Measurements from ENCODE around the gene C22orf42.
"Not testable (repeated sequence)": the region's sequence is repeated elsewhere in the genome, so short reads cannot be mapped to it uniquely, and the experiment has no call there.

Gene C22orf42, protein sequence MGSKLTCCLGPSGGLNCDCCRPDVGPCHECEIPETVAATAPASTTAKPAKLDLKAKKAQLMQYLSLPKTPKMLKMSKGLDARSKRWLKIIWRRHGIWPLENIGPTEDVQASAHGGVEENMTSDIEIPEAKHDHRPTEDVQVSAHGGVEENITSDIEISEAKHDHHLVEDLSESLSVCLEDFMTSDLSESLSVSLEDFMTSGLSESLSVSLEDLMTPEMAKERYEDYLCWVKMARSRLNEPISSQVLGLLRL

DNA sequence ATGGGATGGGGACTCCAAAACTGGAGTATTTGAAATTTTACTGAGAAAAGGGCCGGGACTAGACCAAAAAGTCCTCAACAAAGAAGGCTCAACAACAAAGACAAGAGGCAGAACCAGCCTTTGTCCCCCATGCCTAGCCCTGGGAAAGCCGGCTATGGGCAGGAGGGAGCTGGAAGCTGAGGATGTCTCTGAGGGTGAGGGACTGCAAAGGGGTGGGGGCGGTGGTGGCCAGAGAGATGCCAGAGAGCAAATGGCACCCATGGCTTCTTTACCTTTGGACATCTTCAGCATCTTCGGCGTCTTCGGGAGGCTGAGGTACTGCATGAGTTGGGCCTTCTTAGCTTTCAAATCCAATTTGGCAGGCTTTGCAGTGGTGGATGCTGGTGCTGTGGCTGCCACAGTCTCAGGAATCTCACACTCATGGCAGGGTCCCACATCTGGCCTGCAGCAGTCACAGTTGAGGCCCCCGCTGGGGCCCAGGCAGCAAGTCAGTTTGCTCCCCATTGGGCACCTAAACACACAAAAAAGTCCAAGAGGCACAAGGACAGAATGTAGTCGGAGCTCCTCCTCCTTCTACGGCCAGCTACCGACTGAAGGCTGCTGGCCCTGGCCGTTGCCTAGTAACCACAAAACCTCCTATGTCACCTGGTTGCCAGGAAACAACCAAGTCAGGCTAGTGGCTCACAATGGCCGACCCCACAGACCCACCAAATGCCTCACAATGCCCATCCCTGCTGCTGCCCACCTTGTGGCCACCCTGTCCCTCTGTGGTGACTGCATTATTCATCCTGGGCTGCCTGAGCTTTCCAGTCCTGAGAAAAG, at the start of gene C22orf42:
TSS of gene C22orf42 (minus strand) at position 592 of the 822 bp plus-strand sequence. CDS start at position 504, 88 bp downstream.
- peak in 7 of 51 donors; percentile 7 to 39 (median 29) for DNase-seq

- no peak for DNase-seq
These were observed 49.6 kb upstream of the C22orf42 start for GRCh38 chr22:32208681-32209080.

GRCh38 chr22:32207971-32208480, 48.9 kb upstream of the C22orf42 start:
- no peak for DNase-seq

- peak in 1 of 51 donors; percentile 13 for DNase-seq
These were observed 48.0 kb upstream of the C22orf42 start for GRCh38 chr22:32206774-32207758.

DNA sequence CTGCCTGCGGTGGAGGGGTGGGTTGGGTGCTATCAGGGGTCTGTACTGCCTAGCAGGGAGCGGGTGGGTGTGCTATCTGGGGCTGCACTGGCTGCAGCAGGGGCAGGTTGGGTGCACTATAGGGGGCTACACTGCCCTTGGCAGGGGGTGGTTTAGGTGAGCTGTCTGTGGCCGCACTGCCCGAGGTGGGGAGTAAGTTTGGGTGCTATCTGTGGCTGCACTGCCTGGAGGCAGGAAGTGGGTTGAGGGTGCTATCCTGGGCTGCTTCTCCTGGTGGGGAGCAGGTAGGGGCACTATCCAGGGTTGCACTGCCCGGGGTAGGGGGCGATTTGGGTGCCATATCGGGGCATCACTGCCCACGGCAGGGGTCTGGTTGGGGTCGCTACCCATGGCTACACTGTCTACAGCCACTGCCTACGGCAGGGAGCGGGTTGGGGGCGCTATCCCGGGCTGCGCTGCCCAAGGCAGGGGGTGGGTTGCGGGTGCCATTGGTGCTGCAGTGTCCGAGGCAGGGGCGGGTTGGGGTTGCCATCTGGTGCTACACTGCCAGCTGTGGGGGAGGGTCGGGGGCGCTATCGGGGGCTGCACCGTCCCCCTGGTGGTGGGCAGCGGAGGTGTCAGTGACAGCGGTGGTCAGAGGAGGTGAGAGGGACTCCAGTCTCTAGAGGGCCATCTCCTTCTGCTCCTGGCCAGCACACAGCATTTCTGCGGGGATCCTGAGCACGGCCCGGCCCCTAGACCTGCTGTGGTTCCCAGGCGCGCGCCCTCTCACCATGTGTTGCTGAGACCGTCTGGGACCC, 47.1 kb upstream of the C22orf42 start:
- no peak for DNase-seq

DNA sequence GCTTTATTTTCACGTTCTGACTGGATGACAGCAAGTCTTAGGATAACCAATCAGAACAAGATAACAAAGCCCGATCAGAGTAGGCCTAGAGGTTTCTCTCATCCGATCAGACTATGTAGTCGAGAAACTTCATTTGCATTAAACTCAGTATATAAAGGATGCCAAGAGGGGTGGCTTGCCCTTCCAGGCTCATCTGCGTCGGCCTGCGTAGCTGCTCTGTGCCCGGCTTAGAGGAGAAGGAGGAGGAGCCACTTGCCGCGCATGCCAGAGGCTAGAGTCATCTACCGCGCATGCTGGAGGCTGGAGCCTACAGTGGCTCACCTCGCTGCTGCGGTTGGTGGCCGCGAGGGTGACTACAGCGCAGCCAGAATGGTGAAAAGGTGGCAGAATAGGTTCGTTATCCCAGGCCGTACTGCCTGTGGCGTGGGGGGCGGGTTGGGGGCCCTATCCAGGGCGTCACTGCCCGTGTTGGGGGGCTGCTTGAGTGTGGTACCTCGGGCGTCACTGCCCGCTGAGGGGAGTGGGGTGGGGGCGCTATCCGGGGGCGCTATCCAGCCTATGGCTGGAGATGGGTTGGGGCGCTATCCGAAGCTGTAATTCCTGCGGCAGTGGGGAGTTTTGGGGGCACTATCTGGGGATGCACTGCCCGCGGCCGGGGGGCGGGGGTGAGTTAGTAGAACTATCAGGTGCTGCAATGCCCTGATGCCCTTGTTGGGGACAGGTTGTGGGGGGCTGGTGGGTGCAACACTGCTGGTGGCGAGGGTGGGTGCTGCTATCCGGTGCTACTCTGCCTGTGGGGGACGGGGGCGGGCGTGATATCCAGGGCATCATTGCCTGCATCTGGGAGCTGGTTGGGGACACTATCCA, 46.0 kb upstream of the C22orf42 start, which contains the start of gene RFPL2:
TSS of gene RFPL2 (minus strand) at position 218 of the 867 bp plus-strand sequence. CDS start 2,622 bp downstream, outside the sequence.
- peak in 16 of 51 donors; percentile 6 to 56 (median 33) for DNase-seq

GRCh38 chr22:32204040-32204855, 45.1 kb upstream of the C22orf42 start:
- DNase-seq, result peak in 7 of 51 donors; percentile 10 to 52 (median 18)

DNA sequence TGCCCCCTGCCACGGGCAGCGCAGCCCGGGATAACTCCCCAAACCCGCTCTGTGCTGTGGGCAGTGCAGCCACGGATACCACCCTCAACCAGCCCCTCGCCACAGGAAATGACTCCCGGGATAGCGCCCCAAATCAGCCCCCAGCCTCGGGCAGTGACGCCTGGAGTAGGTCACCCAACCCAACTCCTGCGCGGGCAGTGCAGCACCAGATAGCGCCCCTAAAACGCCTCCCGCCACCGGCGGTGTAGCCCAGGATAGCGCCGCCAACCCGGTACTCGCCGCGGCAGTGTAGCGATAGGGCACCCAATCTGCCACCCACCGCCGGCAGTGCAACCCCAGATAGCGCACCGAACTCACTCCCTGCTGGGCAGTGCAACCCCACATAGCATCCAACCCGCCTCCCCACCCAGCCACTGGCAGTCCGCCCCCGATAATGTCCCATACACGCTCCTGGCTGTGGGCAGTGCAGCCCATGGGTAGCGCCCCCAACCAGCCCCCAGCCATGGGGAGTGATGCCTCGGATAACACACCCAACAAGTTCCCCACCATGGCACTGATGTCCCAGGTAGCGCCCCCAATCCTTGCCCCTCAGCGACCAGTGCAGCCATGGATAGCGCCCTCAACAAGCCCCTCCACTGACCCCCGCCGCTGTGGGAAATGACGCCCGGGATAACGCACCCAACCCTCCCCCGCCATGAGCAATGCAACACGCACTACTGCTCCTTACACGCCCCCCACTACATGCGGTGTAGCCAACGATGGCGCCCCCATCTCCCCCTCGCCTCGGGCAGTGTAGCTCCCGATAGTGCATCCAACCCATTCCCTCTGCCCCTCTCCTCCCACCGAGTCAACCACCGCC, 44.3 kb upstream of the C22orf42 start:
- DNase-seq, result peak in 1 of 51 donors; percentile 13

DNA sequence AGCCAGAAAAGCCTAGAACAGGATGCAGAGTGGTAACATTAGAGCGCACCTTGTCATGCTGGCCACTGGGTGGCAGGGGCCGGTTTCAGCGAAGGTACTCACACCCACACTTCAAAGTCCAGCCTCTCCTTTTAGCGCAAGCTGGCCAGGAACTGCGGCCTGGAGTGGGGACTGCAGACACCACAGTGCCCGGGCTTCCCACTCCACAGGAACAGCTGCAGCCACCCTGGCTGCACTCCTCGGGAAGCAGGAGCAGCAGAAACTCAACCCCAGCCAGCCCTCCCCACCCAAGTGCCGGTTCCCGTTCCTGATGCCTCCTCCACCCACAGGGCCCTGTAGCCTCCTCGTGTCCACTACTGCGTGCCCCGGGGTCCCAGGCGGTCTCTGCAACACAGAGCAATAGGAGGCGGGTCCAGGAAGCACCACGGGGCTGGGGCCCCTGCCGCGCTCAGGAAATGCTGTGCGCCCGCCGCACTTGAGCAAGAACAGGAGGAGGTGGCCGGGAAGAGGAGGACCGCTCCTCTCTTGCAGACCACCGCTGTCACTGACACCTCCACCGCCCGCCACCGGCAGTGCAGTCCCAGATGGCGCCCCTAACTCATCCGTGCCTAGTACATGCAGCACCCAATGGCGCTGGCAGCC, 43.6 kb upstream of the C22orf42 start:
- DNase-seq, result peak in 16 of 51 donors; percentile 4 to 52 (median 26)

DNA sequence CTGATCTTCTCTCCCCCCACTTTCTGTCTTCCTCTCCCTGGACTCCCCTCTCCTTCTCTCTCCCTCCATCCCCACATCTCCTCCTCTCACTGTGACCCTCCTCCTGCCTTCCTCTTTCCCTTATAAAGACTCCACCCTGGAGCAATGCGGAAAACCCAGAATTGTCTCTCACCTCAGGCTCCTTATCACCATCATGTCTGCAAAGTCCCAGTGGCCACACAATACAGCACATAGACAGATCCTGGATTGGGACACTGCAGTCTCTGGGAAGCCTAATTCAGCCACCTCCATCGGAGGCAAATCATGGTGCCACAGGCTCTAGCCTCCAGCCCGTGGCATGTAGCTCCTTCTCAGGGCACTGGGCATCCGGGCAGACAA, 43.0 kb upstream of the C22orf42 start:
- no peak for DNase-seq

DNA sequence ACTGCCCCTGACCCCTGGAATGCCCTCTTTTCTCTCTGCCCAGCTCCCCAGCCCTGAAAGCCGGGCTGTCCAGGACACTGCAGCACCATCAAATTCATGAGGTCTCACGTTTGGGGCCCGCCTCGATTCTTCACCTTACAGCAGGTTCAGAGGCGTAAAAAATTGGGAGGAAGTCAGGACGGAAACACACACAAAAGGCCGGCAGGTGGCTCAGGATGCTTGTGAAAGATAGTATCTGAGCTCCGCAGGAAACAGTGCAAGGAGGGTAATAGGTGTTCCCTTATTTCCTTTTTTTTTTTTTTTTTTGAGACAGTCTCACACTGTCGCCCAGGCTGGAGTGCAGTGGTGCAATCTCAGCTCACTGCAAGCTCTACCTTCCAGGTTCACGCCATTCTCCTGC, 41.6 kb upstream of the C22orf42 start:
- no peak for DNase-seq

GRCh38 chr22:32199961-32200360, 40.9 kb upstream of the C22orf42 start:
- DNase-seq, result no peak

DNA sequence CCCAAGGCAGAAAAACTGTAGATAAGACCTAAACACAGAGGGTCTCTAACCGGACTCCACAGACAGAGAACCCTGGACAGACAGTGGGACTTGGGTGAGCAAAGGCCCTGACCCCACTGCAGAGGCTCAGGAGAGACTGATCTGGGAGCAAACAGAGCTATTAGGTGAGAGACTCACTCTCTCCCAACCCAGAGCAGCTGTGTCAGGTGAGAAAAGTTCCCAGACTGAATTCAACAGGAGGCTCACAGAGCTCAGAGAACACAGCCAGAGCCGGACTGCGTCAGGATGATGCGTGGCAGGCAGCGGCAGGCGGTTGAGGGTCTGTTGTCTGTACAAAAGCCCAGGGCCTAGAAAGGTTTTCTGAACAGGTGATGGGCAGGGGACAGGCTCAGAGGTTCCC, 40.2 kb upstream of the C22orf42 start:
- no peak for DNase-seq

- DNase-seq, result not testable (repeated sequence)
These were observed 38.6 kb upstream of the C22orf42 start for GRCh38 chr22:32197553-32198226.

DNA sequence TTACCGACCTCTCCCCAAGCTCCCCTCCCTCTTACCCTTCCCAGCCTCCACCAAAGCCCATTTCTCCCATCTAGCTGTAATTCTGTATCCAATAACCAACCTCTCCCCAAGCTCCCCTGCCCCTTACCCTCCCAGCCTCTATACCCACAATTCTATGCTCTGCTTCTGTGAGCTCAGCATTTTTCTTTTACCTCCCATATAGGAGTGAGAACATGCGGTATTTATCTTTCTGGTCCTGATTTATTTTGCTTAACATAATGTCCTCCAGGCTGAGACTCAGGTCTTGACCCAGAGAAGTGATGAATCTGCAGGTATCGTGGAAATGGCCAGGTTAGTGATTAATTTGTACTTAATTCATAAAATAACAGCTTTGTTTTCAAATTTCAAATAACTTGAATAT, 36.8 kb upstream of the C22orf42 start:
- DNase-seq, result not testable (repeated sequence)

- DNase-seq, result not testable (repeated sequence)
These were observed 34.2 kb upstream of the C22orf42 start for GRCh38 chr22:32193346-32193745.

Data from hypothalamus (tissue), 51 donors.